HG03175 (cell line): ENCODE data around the gene SPTBN4.
"Not testable (repeated sequence)": the region's sequence is repeated elsewhere in the genome, so short reads cannot be mapped to it uniquely, and the experiment has no call there.

Source experiments
- ATAC-seq: cut with Tn5 transposase; IDR thresholded peaks from one replicate; pipeline ENCODE4 v1.9.1; 2021; ENCODE audit warnings: mild to moderate bottlenecking, moderate library complexity; ENCODE audit not compliant: unreplicated experiment

SPTBN4 gene

GRCh38 chr19:40441719-40442253 lies 25.0 kb upstream of the SPTBN4 start:
- no peak for ATAC-seq

- ATAC-seq, result no peak
Observed at GRCh38 chr19:40442328-40443130, 24.3 kb upstream of the SPTBN4 start.

- ATAC-seq, result peak; percentile 71
Observed at GRCh38 chr19:40443131-40443999, 23.4 kb upstream of the SPTBN4 start.

GRCh38 chr19:40444000-40444824 lies 22.6 kb upstream of the SPTBN4 start, which contains the start of gene SERTAD3:
TSS of gene SERTAD3 (minus strand) at chr19:40444335. CDS start at chr19:40442080, 2,255 bp downstream.
- peak; percentile 72 for ATAC-seq

DNA sequence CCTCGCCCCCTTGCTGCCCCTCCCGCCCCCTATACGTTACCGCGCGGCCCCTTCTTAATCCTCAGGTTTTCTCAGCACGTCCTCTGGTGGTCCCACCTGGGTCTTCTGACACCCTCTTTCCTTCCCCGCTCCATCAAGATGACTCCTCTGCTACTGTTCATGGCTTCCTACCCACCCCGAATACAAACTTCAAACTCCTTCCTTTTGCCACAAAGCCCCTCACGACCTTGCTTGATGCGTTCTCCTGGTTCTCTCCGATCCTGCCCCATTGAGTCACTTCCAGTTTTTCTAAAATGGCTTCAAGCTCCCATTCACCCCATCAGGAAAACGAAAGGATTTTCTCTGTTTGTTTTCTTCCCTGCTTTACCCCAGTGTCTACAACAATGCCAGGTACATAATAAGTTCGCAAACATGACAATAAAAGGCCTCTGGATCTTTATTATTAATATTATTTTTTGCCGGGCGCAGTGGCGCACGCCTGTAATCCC lies 21.9 kb upstream of the SPTBN4 start:
- ATAC-seq, result no peak

- ATAC-seq, result no peak
Observed at GRCh38 chr19:40445780-40446262, 21.0 kb upstream of the SPTBN4 start.

- no peak for ATAC-seq
Observed at GRCh38 chr19:40446263-40446784, 20.5 kb upstream of the SPTBN4 start.

DNA sequence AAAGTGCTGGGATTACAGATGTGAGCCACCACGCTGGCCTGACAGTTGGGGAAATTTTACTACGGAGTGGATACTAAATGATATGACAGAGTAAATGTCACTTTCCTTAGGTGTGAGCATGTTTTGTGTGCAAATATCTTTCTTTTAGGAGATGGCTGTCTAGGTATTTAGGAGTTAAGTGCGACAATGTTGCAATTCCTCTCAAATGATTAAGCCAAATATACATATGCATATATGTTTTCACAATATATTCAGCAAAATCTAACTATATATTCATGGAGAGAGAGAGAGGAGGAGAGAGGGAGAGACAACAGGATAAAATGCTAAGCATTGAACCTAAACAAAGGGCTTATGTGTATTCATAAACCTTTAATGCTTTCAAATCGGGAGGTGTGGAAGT lies 17.3 kb upstream of the SPTBN4 start:
- no peak for ATAC-seq

DNA sequence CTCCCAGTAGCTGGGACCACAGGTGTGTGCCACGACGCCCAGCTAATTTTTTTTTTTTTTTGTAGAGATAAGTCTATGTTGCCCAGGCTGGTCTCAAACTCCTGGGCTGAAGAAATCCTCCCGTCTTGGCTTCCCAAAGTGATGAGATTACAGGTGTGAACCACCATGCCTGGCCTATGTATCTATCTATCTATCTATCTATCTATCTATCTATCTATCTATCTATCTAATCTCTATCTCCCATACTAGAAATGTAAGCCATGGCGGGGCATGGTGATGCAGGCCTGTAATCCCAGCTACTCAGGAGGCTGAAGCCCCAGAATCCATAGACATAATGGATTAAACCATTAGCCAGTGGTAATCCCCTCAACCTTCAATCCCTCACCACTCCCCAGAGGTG lies 16.1 kb upstream of the SPTBN4 start:
- no peak for ATAC-seq

DNA sequence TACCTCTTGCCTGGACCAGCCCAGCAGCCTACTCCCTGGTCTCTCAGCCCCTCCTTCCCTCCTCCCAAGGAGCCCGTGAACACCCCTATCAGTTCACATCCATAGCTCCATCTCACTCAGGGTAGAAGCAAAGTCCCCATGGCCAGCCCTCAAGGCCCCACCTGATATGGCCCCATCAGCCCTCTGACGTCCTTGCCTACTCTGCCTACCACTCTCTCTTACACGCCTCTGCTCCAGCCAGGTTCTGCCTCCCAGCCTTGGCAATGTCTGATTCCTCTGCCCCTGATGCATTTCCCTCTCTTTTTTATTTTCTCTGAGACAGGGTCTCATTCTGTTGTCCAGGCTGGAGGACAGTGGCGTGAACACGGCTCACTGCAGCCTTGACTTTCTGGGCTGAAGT lies 14.8 kb upstream of the SPTBN4 start:
- ATAC-seq, result no peak

DNA sequence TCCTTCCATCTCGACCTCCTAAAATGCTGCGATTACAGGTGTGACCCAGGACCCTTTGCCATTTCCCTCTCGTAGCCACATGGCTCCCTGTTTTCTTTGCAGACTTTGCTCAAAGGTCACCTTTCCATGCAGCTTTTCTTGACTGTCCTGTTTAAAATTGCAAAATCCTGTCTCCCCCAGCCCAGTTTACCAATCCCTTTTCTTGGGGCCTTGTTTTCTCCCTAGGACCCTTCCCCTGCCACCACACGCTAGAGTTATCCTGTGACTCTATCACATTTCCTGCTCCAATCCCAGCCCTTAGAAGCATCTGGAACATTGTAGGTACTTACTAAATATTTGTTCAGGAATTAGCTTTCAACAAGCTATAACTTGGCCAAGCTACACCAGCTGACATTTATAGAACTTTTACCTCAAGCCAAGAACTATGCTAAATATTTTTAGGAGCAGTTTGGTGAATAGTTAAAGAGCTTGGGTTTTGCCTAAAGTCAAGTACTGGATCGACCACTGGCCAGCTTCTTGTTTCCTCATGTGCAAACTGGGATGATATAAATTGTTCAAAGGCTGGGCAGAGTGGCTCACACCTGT lies 13.6 kb upstream of the SPTBN4 start:
- no peak for ATAC-seq

GRCh38 chr19:40453943-40454342 lies 12.9 kb upstream of the SPTBN4 start:
- ATAC-seq, result not testable (repeated sequence)

DNA sequence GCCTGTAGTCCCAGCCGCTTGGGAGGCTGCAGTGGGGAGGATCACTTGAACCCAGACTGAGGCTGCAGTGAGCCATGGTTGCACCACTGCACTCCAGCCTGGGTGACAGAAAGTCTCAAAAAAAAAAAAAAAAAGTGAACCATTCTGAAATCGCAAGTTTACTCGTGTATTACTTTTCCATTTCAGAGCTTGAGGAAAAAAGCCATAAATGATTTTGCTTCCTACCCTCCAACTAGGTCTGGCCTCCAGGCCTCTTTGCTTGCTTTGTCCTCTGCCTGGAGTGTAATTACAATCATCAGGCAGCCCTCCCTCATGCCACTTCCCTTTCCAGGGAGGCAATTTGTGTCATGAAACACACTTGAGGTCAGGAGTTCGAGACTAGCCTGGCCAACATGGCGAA lies 9.8 kb upstream of the SPTBN4 start:
- ATAC-seq, result no peak

GRCh38 chr19:40457953-40458596 lies 8.7 kb upstream of the SPTBN4 start:
- no peak for ATAC-seq

DNA sequence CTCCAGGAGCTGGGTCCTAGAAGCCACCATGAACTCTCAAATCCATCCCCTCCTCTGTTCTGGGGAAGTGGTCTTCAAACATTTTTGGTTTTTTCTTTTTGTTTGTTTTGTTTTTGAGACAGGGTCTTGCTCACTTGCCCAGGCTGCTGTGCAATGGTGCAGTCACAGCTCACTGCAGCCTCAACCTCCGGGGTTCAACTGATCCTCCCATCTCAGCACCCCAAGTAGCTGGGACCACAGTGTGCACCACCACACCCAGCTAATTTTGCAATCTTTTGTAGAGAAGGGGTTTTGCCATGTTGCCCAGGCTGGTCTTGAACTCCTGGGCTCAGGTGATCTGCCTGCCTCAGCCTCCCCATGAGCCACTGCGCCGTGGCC lies 8.2 kb upstream of the SPTBN4 start:
- no peak for ATAC-seq

DNA sequence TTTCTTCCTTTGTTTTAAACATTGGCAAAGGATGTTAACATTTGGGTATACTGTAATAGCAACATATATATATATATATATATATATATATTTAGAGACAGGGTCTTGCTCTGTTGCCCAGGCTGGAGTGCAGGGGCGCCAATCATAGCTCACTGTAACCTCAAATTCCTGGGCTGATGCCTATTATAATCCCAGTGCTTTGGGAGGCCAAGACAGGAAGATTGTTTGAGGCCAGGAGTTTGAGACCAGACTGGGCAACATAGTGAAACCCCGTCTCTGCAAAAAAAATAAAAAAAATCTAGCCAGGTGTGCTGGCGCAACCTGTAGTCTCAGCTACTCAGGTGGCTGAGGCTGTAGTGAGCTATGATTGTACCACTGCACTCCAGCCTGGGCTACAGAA lies 6.6 kb upstream of the SPTBN4 start:
- no peak for ATAC-seq

DNA sequence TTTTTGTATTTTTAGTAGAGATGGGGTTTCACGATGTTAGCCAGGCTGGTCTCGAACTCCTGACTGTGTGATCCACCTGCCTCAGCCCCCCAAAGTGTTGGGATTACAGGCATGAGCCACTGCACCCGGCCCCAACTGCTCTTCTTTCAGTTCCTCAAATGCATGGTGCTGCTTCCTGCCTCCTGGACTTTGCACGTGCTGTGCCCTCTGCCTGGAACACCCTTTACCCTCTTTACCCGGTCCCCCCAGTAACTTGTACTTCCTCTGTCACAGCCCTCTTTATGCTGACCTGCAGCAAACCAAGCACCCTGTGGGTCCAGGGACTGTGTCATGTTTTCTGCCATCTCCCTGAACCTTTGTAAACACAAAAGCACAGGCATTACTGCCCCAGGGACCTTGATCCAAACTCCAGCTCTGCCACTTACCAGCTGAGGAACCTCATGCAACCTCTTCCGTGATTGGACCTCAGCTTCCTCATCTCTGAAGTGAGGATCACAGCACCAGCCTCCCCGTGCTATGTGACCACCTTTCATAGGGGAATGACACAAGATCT lies 5.1 kb upstream of the SPTBN4 start:
- ATAC-seq, result no peak

- ATAC-seq, result not testable (repeated sequence)
Observed at GRCh38 chr19:40463587-40464037, 3.2 kb upstream of the SPTBN4 start.
